Mammary epithelial cell (primary cell): Measurements from ENCODE around the gene HYDIN.

Experiments
- CTCF ChIP-seq, 2 donors: IDR thresholded peaks in 1 of 2; conservative IDR thresholded peaks in 1 of 2; 2 replicates each; pipeline ENCODE4 v1.5.1; 2011 to 2012; ENCODE audit warnings: inconsistent platforms in 2 of 2, low read length in 2 of 2, mild to moderate bottlenecking in 2 of 2, control low read depth in 1 of 2, low read depth in 1 of 2; ENCODE audit not compliant: insufficient read depth in 1 of 2; ENCODE audit errors: extremely low read depth in 1 of 2
- EZH2 ChIP-seq: IDR thresholded peaks from 2 replicates; pipeline ENCODE4 v1.6.1; 2012; ENCODE audit warnings: low read length, inconsistent platforms, borderline replicate concordance

DNA sequence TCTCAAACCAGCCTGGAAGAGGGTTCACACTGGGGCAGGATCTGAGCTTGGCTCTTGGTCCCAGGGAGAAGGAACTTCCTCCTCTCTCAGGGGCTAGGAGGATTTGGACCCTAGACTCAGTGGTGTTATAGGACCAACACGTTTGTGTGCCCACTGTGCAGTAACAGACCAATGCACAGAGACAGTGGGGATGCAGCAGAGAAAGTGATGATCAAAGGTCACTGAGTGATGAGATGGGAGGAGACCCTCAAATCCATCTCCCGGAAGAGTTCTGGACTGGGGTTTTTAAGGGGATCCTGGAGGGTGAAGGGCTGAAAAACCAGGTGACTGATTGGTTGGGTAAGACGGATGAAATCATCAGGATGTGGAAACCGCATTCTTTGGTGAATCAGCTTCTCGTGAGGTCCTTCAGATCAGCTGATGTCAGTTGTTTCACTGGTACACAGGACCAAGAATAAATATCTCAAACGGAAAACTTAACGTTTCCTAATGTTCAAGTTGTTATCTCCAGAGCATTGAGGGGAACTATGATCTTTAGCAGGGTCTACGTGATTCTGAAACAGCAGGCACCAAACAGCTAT lies 426.3 kb downstream of the HYDIN start:
- TF ChIP-seq CTCF (conservative IDR thresholded peaks at IDR 0.05 in 1 of 2, IDR thresholded peaks at IDR 0.05 in 1 of 2; ENCODE audit: extremely low read depth in 1 of 2, insufficient read depth in 1 of 2, low read depth in 1 of 2, low read length in 2 of 2) (no peak), EZH2 (no peak)
